HepG2 (cell line): Measurements from ENCODE around the gene CTRB2. TPM values are rescaled to one million over a fixed set of nuclear protein-coding genes. Genes with fewer than 3 reads are reported as not detected.

Source experiments
- ATAC-seq: fragments of 200-7000 bp; cut with Tn5 transposase; 3 replicates; pipeline ENCODE4 v1.9.1; 2020; ENCODE audit warnings: mild to moderate bottlenecking, moderate library complexity
- BruUV-seq: library from RNA; stranded (reverse); fragments of 400-500 nt; replicated peaks from 2 replicates; lab custom pipeline; 2021; lab: Mats Ljungman, UMichigan
- CTCF ChIA-PET: fragments of 300-600 bp; formaldehyde crosslinking; extraction: SDS; loops from one replicate; lab custom pipeline; 2021; ENCODE audit warnings: low total read pairs, inconsistent platforms, low intra/inter-chr PET ratio; lab: Yijun Ruan, JAX
- POLR2A ChIA-PET: fragments of 350-600 bp; sonication (Branson Sonifier 250); formaldehyde crosslinking; loops from one replicate; lab custom pipeline; 2020; ENCODE audit warnings: antibody characterized with exemption, inconsistent platforms; lab: Yijun Ruan, JAX
- DNase-seq: peaks from one replicate; pipeline ENCODE4 v3.0.0-alpha.2; 2015; ENCODE audit warnings: low spot score
- FAIRE-seq: peaks from 3 replicates; lab custom pipeline; 2011; peaks lifted over from hg19 to GRCh38; lab: Jason Lieb, UNC
- H2AFZ ChIP-seq: one replicate; pipeline ENCODE4 v1.6.1; 2011; ENCODE audit warnings: low read length, inconsistent platforms
- H3K27ac ChIP-seq: fragments of 300-600 bp; 3 replicates; pipeline ENCODE4 v1.8.0; 2011; ENCODE audit warnings: mixed run types, mild to moderate bottlenecking, mixed read lengths, low read length, inconsistent platforms; ENCODE audit not compliant: insufficient read depth; ENCODE audit errors: extremely low read length
- H3K27me3 ChIP-seq, 2 experiments: fragments of 200-600 bp in 1 of 2; 2 replicates in 1 of 2; 3 replicates in 1 of 2; pipeline versions ENCODE4 v1.6.0 to v1.8.0; 2011; ENCODE audit warnings: low read length in 2 of 2, mild to moderate bottlenecking in 2 of 2, moderate library complexity in 2 of 2, inconsistent platforms in 1 of 2; ENCODE audit not compliant: insufficient read depth in 2 of 2, control insufficient read depth in 1 of 2
- H3K36me3 ChIP-seq, 2 experiments: fragments of 200-600 bp in 1 of 2; replicated peaks in 1 of 2; 2 replicates in 1 of 2; 3 replicates in 1 of 2; pipeline versions ENCODE4 v1.5.1 to v1.8.0; 2011; ENCODE audit warnings: low read length in 2 of 2, inconsistent platforms in 1 of 2; ENCODE audit not compliant: insufficient read depth in 2 of 2, control insufficient read depth in 1 of 2
- H3K4me1 ChIP-seq: 2 replicates; pipeline ENCODE4 v1.5.1; 2012; ENCODE audit warnings: low read length, inconsistent platforms; ENCODE audit not compliant: insufficient read depth
- H3K4me2 ChIP-seq: 2 replicates; pipeline ENCODE4 v1.6.0; 2011; ENCODE audit warnings: low read depth, low read length, inconsistent platforms
- H3K4me3 ChIP-seq, 3 experiments: fragments of 200-600 bp in 1 of 3; sonication (generic), shearing (Covaris generic) in 1 of 3; replicated peaks in 1 of 3; 2 replicates each; pipeline ENCODE4 v1.5.1; 2011 to 2016; ENCODE audit warnings: low read length in 3 of 3, inconsistent platforms in 2 of 3, low read depth in 2 of 3, mild to moderate bottlenecking in 2 of 3, control low read depth in 1 of 3, mixed read lengths in 1 of 3; ENCODE audit not compliant: insufficient read depth in 1 of 3
- H3K79me2 ChIP-seq: one replicate; pipeline ENCODE4 v1.6.1; 2011; ENCODE audit warnings: low read length, inconsistent platforms; ENCODE audit not compliant: insufficient read depth
- H3K9ac ChIP-seq: 2 replicates; pipeline ENCODE4 v1.6.0; 2011; ENCODE audit warnings: mild to moderate bottlenecking, low read depth, low read length, inconsistent platforms; ENCODE audit not compliant: insufficient read depth
- H3K9me3 ChIP-seq: 2 replicates; pipeline ENCODE4 v1.5.1; 2012; ENCODE audit warnings: mild to moderate bottlenecking, low read length
- H4K20me1 ChIP-seq: 2 replicates; pipeline ENCODE4 v1.6.0; 2011; ENCODE audit warnings: inconsistent platforms, mild to moderate bottlenecking, low read length, moderate library complexity; ENCODE audit not compliant: insufficient read depth
- CREBL2 ChIP-seq: sonication (generic); formaldehyde crosslinking; IDR thresholded peaks from 2 replicates; pipeline ENCODE4 v1.8.1; 2023; ENCODE audit warnings: missing genetic modification reagents, mild to moderate bottlenecking, borderline replicate concordance
- IRF9 ChIP-seq: sonication (generic); formaldehyde crosslinking; IDR thresholded peaks from 2 replicates; pipeline ENCODE4 v1.8.0; 2022; ENCODE audit warnings: missing genetic modification reagents, mild to moderate bottlenecking, borderline replicate concordance
- MED8 ChIP-seq: sonication (generic); formaldehyde crosslinking; IDR thresholded peaks from 2 replicates; pipeline ENCODE4 v1.8.1; 2023; ENCODE audit warnings: mild to moderate bottlenecking, missing genetic modification reagents; ENCODE audit not compliant: insufficient replicate concordance
- MEIS1 ChIP-seq: sonication (generic); formaldehyde crosslinking; IDR thresholded peaks from 2 replicates; pipeline ENCODE4 v1.9.0; 2021; ENCODE audit warnings: mild to moderate bottlenecking, missing genetic modification reagents, moderate library complexity, borderline replicate concordance
- NR0B2 ChIP-seq: sonication (generic); formaldehyde crosslinking; IDR thresholded peaks from 2 replicates; pipeline ENCODE4 v1.4.0; 2020; ENCODE audit warnings: mild to moderate bottlenecking, missing genetic modification reagents
- RAD51 ChIP-seq: fragments of 450-650 bp; IDR thresholded peaks from 2 replicates; pipeline ENCODE4 v1.6.1; 2016; ENCODE audit warnings: borderline replicate concordance
- REL ChIP-seq: sonication (generic); formaldehyde crosslinking; conservative IDR thresholded peaks from 2 replicates; pipeline ENCODE4 v1.8.0; 2022; ENCODE audit warnings: mild to moderate bottlenecking, missing genetic modification reagents, moderate library complexity
- ZBTB7A ChIP-seq: sonication (generic); formaldehyde crosslinking; IDR thresholded peaks from 2 replicates; pipeline ENCODE4 v1.8.0; 2022; ENCODE audit warnings: mild to moderate bottlenecking, missing genetic modification reagents
- ZNF33B ChIP-seq: sonication (generic); formaldehyde crosslinking; IDR thresholded peaks from 2 replicates; pipeline ENCODE4 v1.5.1; 2020; ENCODE audit warnings: mild to moderate bottlenecking, missing genetic modification reagents
- ZNF367 ChIP-seq: sonication (generic); formaldehyde crosslinking; IDR thresholded peaks from 2 replicates; pipeline ENCODE4 v1.4.0; 2020; ENCODE audit warnings: missing genetic modification reagents, borderline replicate concordance
- ZNF589 ChIP-seq: sonication (generic); formaldehyde crosslinking; conservative IDR thresholded peaks from 2 replicates; pipeline ENCODE4 v1.8.0; 2022; ENCODE audit warnings: mild to moderate bottlenecking, moderate library complexity, missing genetic modification reagents
- ZNF740 ChIP-seq: sonication (generic); formaldehyde crosslinking; IDR thresholded peaks from 2 replicates; pipeline ENCODE4 v1.4.0; 2020; ENCODE audit warnings: missing genetic modification reagents
- WGBS: methylation state at CpG from one replicate; pipeline ENCODE4 v1.1.6; 2017; ENCODE audit warnings: low lambda C conversion rate; 5-methylcytosine and 5-hydroxymethylcytosine counted together
- in situ Hi-C: cut with HindIII; loops from 2 replicates; pipeline ENCODE4 v1.10.0; 2017; ENCODE audit warnings: low pct_unique_long_range_greater_than_20kb; ENCODE audit not compliant: extremely low pct_ligation_motif_present
- intact Hi-C: fragments of 100-400 bp; cut with micrococcal nuclease; formaldehyde crosslinking; loops from one replicate; pipeline ENCODE4 v1.10.0; 2022; ENCODE audit not compliant: unreplicated experiment
- polyA plus RNA-seq, 8 experiments: library from polyadenylated mRNA; depleted of rRNA in 3 of 8; stranded (reverse) in 7 of 8; unstranded in 1 of 8; fragments of >200 nt; fragmentation: Illumina TruSeq in 4 of 8; extraction: Trizol in 4 of 8; gene quantifications; 2 replicates each; pipeline versions ENCODE4 v1.2.1 to v1.2.3, GENCODE V29; 2011 to 2016; ENCODE audit warnings: low read depth in 4 of 8, missing spikeins in 1 of 8, mixed read lengths in 1 of 8; ENCODE audit not compliant: insufficient read depth in 1 of 8
- total RNA-seq, 5 experiments: library from RNA; depleted of rRNA; stranded (reverse); fragments of >200 nt; fragmentation: Illumina TruSeq; extraction: Trizol; gene quantifications; 2 replicates each; pipeline ENCODE4 v1.2.3, GENCODE V29; 2016; ENCODE audit warnings: low read depth in 1 of 5

Gene CTRB2
- total and polyA plus RNA-seq, 2 of the 13 experiments (the other 11 are each of a cell fraction or from before 2014, with no cell fraction given) = 0.13 TPM; not detected in 1

- no peak for DNase-seq
- no peak for ATAC-seq
- POLR2A ChIA-PET = no interaction called here
- WGBS = 4% methylated on average over 4 of the region's 6 CpGs
- Histone ChIP-seq H4K20me1 (no peaks in the 10 kb centered on the region), H3K36me3 (no peaks in the 10 kb centered on the region)
- TF ChIP-seq NR0B2 (CRISPR knock-in tag) (no peak), ZBTB7A (no peak), MED8 (no peak), ZNF740 (CRISPR knock-in tag) (no peak), ZNF367 (CRISPR knock-in tag) (no peak), ZNF33B (CRISPR knock-in tag) (no peak), ZNF589 (CRISPR knock-in tag) (no peak), REL (CRISPR knock-in tag) (no peak), IRF9 (no peak), RAD51 (no peak), MEIS1 (no peak), CREBL2 (no peak)
- TF ChIP-seq, all 625 proteins: peak for 0
- H3K4me2 ChIP-seq = no peak overlapping the region
- FAIRE-seq = no peak
- in situ Hi-C loops (no loop called here), intact Hi-C loops (no loop called here)
- H3K27me3 ChIP-seq = peaks cover 24 to 55% of the 10 kb centered on the region in 2 experiments
- H3K9me3 ChIP-seq = no peaks in the 10 kb centered on the region
- peaks cover 16% of the 10 kb centered on the region; the same call in 1 of the 2 replicates for H3K4me1 ChIP-seq
- no peak overlapping the region for H3K4me3 ChIP-seq
- no TSS peak for BruUV-seq
- CTCF ChIA-PET = no interaction called here
- H2AFZ ChIP-seq = no peak overlapping the region
- H3K27ac ChIP-seq = no peak overlapping the region
- H3K79me2 ChIP-seq = no peaks in the 10 kb centered on the region
- no peak overlapping the region for H3K9ac ChIP-seq
These were observed 2.6 kb downstream of the CTRB2 start for GRCh38 chr16:75204410-75204758.
